Spinal cord (tissue), 10 donors: ENCODE measurements around the gene OLFML2B. TPM values are rescaled to one million over a fixed set of nuclear protein-coding genes. Genes with fewer than 3 reads are reported as not detected.
"Not testable (repeated sequence)": the region's sequence is repeated elsewhere in the genome, so short reads cannot be mapped to it uniquely, and the experiment has no call there.

Source experiments
- DNase-seq, 6 donors: peaks; one replicate each; pipeline versions ENCODE4 v3.0.0 to v3.0.0-alpha.2; 2013 to 2015; ENCODE audit warnings: low spot score in 6 of 6, low read depth in 4 of 6
- H3K27ac ChIP-seq: one replicate; pipeline ENCODE4 v1.5.1; 2013; ENCODE audit warnings: low read depth, low read length, control low read depth
- H3K27me3 ChIP-seq: one replicate; pipeline ENCODE4 v1.6.1; 2013; ENCODE audit warnings: low read length; ENCODE audit not compliant: control insufficient read depth, insufficient read depth
- H3K36me3 ChIP-seq: one replicate; pipeline ENCODE4 v1.6.1; 2013; ENCODE audit warnings: low read length; ENCODE audit not compliant: control insufficient read depth, insufficient read depth
- H3K4me1 ChIP-seq: one replicate; pipeline ENCODE4 v1.6.1; 2013; ENCODE audit warnings: low read length; ENCODE audit not compliant: control insufficient read depth, insufficient read depth
- H3K4me3 ChIP-seq: one replicate; pipeline ENCODE4 v1.5.1; 2013; ENCODE audit warnings: low read depth, low read length, control low read depth
- H3K9me3 ChIP-seq: one replicate; pipeline ENCODE4 v1.6.1; 2013; ENCODE audit warnings: low read length; ENCODE audit not compliant: control insufficient read depth, insufficient read depth
- WGBS: methylation state at CpG from one replicate; pipeline ENCODE4 v1.1.5; 2013; ENCODE audit warnings: missing lambda C conversion rate; ENCODE audit not compliant: insufficient coverage; 5-methylcytosine and 5-hydroxymethylcytosine counted together
- polyA plus RNA-seq, 2 donors: library from polyadenylated mRNA; unstranded; fragments of 120-200 nt; gene quantifications; one replicate each; pipeline ENCODE4 v1.2.1, GENCODE V29; 2013; ENCODE audit not compliant: insufficient read length in 2 of 2
- total RNA-seq, 2 donors: library from RNA; depleted of rRNA in 1 of 2; stranded (reverse); fragments of 120-200 nt in 1 of 2; fragments of >200 nt in 1 of 2; gene quantifications; one replicate each; pipeline versions ENCODE4 v1.2.3 to v1.2.4, GENCODE V29; 2013 to 2014
- donor health status: healthy.

OLFML2B gene
- total and polyA plus RNA-seq, 4 donors = 13.7 to 64.5 (median 25.2) TPM

- Histone ChIP-seq H3K27me3 (peaks cover 22% of the 10 kb centered on the region), H3K9me3 (peaks cover 4% of the 10 kb centered on the region), H3K4me1 (peaks cover 17% of the 10 kb centered on the region), H3K4me3 (no peak overlapping the region), H3K36me3 (no peaks in the 10 kb centered on the region), H3K27ac (no peak overlapping the region)
- no peak for DNase-seq
- WGBS = 100% methylated on average over 1 of the region's 2 CpGs
These were observed 1.9 kb upstream of the OLFML2B start for GRCh38 chr1:162025541-162025940.

GRCh38 chr1:162023181-162023546 is 505 bp downstream of the OLFML2B start:
- Histone ChIP-seq H3K27me3 (peaks cover 20% of the 10 kb centered on the region), H3K36me3 (no peaks in the 10 kb centered on the region), H3K4me3 (peak overlapping the region; percentile 81), H3K9me3 (peaks cover 4% of the 10 kb centered on the region), H3K27ac (peak overlapping the region; percentile 84), H3K4me1 (peaks cover 22% of the 10 kb centered on the region)
- peak in 1 of 6 donors; percentile 37 for DNase-seq
- 20% methylated on average over 20 of the region's 20 CpGs for WGBS

GRCh38 chr1:162022626-162023025 is 1.0 kb downstream of the OLFML2B start:
- Histone ChIP-seq H3K4me1 (peaks cover 22% of the 10 kb centered on the region), H3K27ac (peak overlapping the region; percentile 84), H3K4me3 (peak overlapping the region; percentile 81), H3K9me3 (peaks cover 4% of the 10 kb centered on the region), H3K27me3 (peaks cover 20% of the 10 kb centered on the region), H3K36me3 (no peaks in the 10 kb centered on the region)
- 79% methylated on average over 8 of the region's 9 CpGs for WGBS
- no peak for DNase-seq

- H3K27me3 ChIP-seq = peaks cover 18% of the 10 kb centered on the region
- no peak for DNase-seq
- peaks cover 22% of the 10 kb centered on the region for H3K4me1 ChIP-seq
- no peaks in the 10 kb centered on the region for H3K9me3 ChIP-seq
- H3K36me3 ChIP-seq = no peaks in the 10 kb centered on the region
- WGBS = 68% methylated on average over 3 of the region's 4 CpGs
- peak overlapping the region; percentile 81 for H3K4me3 ChIP-seq
- peak overlapping the region; percentile 84 for H3K27ac ChIP-seq
These were observed 2.5 kb downstream of the OLFML2B start for GRCh38 chr1:162021124-162021523.

- Histone ChIP-seq H3K4me3 (no peak overlapping the region), H3K27ac (no peak overlapping the region), H3K27me3 (peaks cover 16% of the 10 kb centered on the region), H3K9me3 (no peaks in the 10 kb centered on the region), H3K36me3 (no peaks in the 10 kb centered on the region), H3K4me1 (peaks cover 22% of the 10 kb centered on the region)
- peak in 1 of 6 donors; percentile 67 for DNase-seq
- WGBS = 75% methylated on average over 2 of the region's 2 CpGs
These were observed 3.5 kb downstream of the OLFML2B start for GRCh38 chr1:162020150-162020549.

- peaks cover 22% of the 10 kb centered on the region for H3K4me1 ChIP-seq
- peaks cover 10% of the 10 kb centered on the region for H3K27me3 ChIP-seq
- no peaks in the 10 kb centered on the region for H3K9me3 ChIP-seq
- 40% methylated on average over 1 of the region's 3 CpGs for WGBS
- no peaks in the 10 kb centered on the region for H3K36me3 ChIP-seq
- no peak overlapping the region for H3K4me3 ChIP-seq
- H3K27ac ChIP-seq = no peak overlapping the region
- DNase-seq = no peak
These were observed 4.2 kb downstream of the OLFML2B start for GRCh38 chr1:162019446-162019845.

- WGBS = no CpG with 5 or more reads among the region's 4 CpGs
These were observed 4.7 kb downstream of the OLFML2B start for GRCh38 chr1:162019006-162019405.

GRCh38 chr1:162018418-162018817 is 5.3 kb downstream of the OLFML2B start:
- 92% methylated on average over 2 of the region's 4 CpGs for WGBS
- Histone ChIP-seq H3K27ac (no peak overlapping the region), H3K4me3 (no peak overlapping the region), H3K9me3 (peaks cover 5% of the 10 kb centered on the region), H3K36me3 (no peaks in the 10 kb centered on the region), H3K4me1 (peaks cover 15% of the 10 kb centered on the region), H3K27me3 (peaks cover 5% of the 10 kb centered on the region)
- DNase-seq = no peak

More at GRCh38 chr1:162019006-162019405, 4.7 kb downstream of the OLFML2B start:
- Histone ChIP-seq H3K4me3 (no peak overlapping the region), H3K36me3 (no peaks in the 10 kb centered on the region), H3K27ac (no peak overlapping the region), H3K27me3 (peaks cover 5% of the 10 kb centered on the region), H3K9me3 (peaks cover 3% of the 10 kb centered on the region), H3K4me1 (peaks cover 19% of the 10 kb centered on the region)
- DNase-seq = peak in 2 of 6 donors; percentile 59 to 69

- H3K4me1 ChIP-seq, H3K9me3 ChIP-seq, H3K27me3 ChIP-seq, H3K4me3 ChIP-seq, H3K36me3 ChIP-seq, DNase-seq, H3K27ac ChIP-seq: not testable (repeated sequence)
These were observed 5.9 kb downstream of the OLFML2B start for GRCh38 chr1:162017791-162018190.

- no CpG with 5 or more reads among the region's 2 CpGs for WGBS
- Histone ChIP-seq H3K27me3 (no peaks in the 10 kb centered on the region), H3K36me3 (no peaks in the 10 kb centered on the region), H3K4me1 (peaks cover 9% of the 10 kb centered on the region), H3K27ac (no peak overlapping the region), H3K9me3 (peaks cover 8% of the 10 kb centered on the region), H3K4me3 (no peak overlapping the region)
- no peak for DNase-seq
These were observed 7.0 kb downstream of the OLFML2B start for GRCh38 chr1:162016631-162017030.
